KMS-11 (cell line): ENCODE data around the gene ROR1.

Experiments
- H2AFZ ChIP-seq: fragments of 200-600 bp; sonication (generic); 2 replicates; pipeline ENCODE4 v1.6.1; 2016; ENCODE audit warnings: antibody characterized with exemption, mixed run types, low read depth
- H3K27ac ChIP-seq: fragments of 200-600 bp; sonication (generic); 2 replicates; pipeline ENCODE4 v1.6.1; 2016; ENCODE audit warnings: mild to moderate bottlenecking, mixed run types
- H3K27me3 ChIP-seq: fragments of 200-600 bp; sonication (generic); 2 replicates; pipeline ENCODE4 v1.6.1; 2017; ENCODE audit warnings: mild to moderate bottlenecking, low read depth, mixed run types, moderate library complexity; ENCODE audit not compliant: insufficient read depth
- H3K36me3 ChIP-seq: fragments of 200-600 bp; sonication (generic); 2 replicates; pipeline ENCODE4 v1.6.1; 2017; ENCODE audit warnings: mild to moderate bottlenecking, mixed run types; ENCODE audit not compliant: insufficient read depth
- H3K4me1 ChIP-seq: fragments of 200-600 bp; sonication (generic); 2 replicates; pipeline ENCODE4 v1.6.1; 2016; ENCODE audit warnings: mild to moderate bottlenecking, low read depth, mixed run types; ENCODE audit not compliant: poor library complexity, severe bottlenecking
- H3K4me2 ChIP-seq: fragments of 200-600 bp; sonication (generic); 2 replicates; pipeline ENCODE4 v1.7.0; 2016; ENCODE audit warnings: mild to moderate bottlenecking, mixed run types
- H3K4me3 ChIP-seq: fragments of 200-600 bp; sonication (generic); IDR thresholded peaks from 2 replicates; pipeline ENCODE4 v1.6.1; 2017; ENCODE audit warnings: low read depth, low read length, mixed read lengths; ENCODE audit not compliant: insufficient read depth
- H3K79me2 ChIP-seq: fragments of 200-600 bp; sonication (generic); 2 replicates; pipeline ENCODE4 v1.6.1; 2016; ENCODE audit warnings: low read depth, mixed run types; ENCODE audit not compliant: insufficient read depth
- H3K9ac ChIP-seq: fragments of 200-600 bp; sonication (generic); 2 replicates; pipeline ENCODE4 v1.6.1; 2016; ENCODE audit warnings: mild to moderate bottlenecking, mixed run types
- H4K20me1 ChIP-seq: fragments of 200-600 bp; sonication (generic); 2 replicates; pipeline ENCODE4 v1.6.1; 2016; ENCODE audit warnings: mild to moderate bottlenecking, mixed run types; ENCODE audit not compliant: insufficient read depth
- CTCF ChIP-seq: fragments of 200-600 bp; sonication (generic); conservative IDR thresholded peaks from 2 replicates; pipeline ENCODE4 v1.6.1; 2017; ENCODE audit warnings: low read depth, mild to moderate bottlenecking, antibody characterized with exemption, low read length, moderate library complexity, mixed read lengths

The ROR1 gene

GRCh38 chr1:63854091-63854490 lies 80.3 kb downstream of the ROR1 start:
- Histone ChIP-seq H3K79me2 (no peaks in the 10 kb centered on the region), H2AFZ (no peak overlapping the region), H3K36me3 (no peaks in the 10 kb centered on the region), H3K9ac (no peak overlapping the region), H3K4me3 (no peak overlapping the region), H3K4me2 (no peak overlapping the region), H3K27ac (no peak overlapping the region), H3K4me1 (no peaks in the 10 kb centered on the region), H4K20me1 (no peaks in the 10 kb centered on the region), H3K27me3 (no peaks in the 10 kb centered on the region)
- TF ChIP-seq CTCF, result no peak

- Histone ChIP-seq H3K27me3 (no peaks in the 10 kb centered on the region), H3K36me3 (no peaks in the 10 kb centered on the region), H4K20me1 (no peaks in the 10 kb centered on the region), H2AFZ (no peak overlapping the region), H3K4me2 (no peak overlapping the region), H3K9ac (no peak overlapping the region), H3K4me3 (no peak overlapping the region), H3K79me2 (no peaks in the 10 kb centered on the region), H3K27ac (no peak overlapping the region), H3K4me1 (no peaks in the 10 kb centered on the region)
- TF ChIP-seq CTCF, result no peak
Measured at GRCh38 chr1:63855942-63856341, 82.1 kb downstream of the ROR1 start.

GRCh38 chr1:63856924-63857323 lies 83.1 kb downstream of the ROR1 start:
- no peaks in the 10 kb centered on the region for H3K36me3 ChIP-seq
- H3K9ac ChIP-seq, result no peak overlapping the region
- H3K27me3 ChIP-seq, result no peaks in the 10 kb centered on the region
- H3K4me1 ChIP-seq, result no peaks in the 10 kb centered on the region
- no peak for TF ChIP-seq CTCF
- H3K27ac ChIP-seq, result no peak overlapping the region
- no peak overlapping the region for H2AFZ ChIP-seq
- H4K20me1 ChIP-seq, result no peaks in the 10 kb centered on the region
- no peak overlapping the region for H3K4me3 ChIP-seq
- H3K4me2 ChIP-seq, result no peak overlapping the region
- H3K79me2 ChIP-seq, result no peaks in the 10 kb centered on the region

- Histone ChIP-seq H3K4me3 (no peak overlapping the region), H2AFZ (no peak overlapping the region), H3K4me2 (no peak overlapping the region), H3K27me3 (no peaks in the 10 kb centered on the region), H3K27ac (no peak overlapping the region), H3K36me3 (no peaks in the 10 kb centered on the region), H3K9ac (no peak overlapping the region), H4K20me1 (no peaks in the 10 kb centered on the region), H3K79me2 (no peaks in the 10 kb centered on the region), H3K4me1 (no peaks in the 10 kb centered on the region)
- no peak for TF ChIP-seq CTCF
Measured at GRCh38 chr1:63857478-63857877, 83.7 kb downstream of the ROR1 start.

- Histone ChIP-seq H3K27me3 (no peaks in the 10 kb centered on the region), H2AFZ (no peak overlapping the region), H3K27ac (no peak overlapping the region), H3K4me2 (no peak overlapping the region), H3K79me2 (no peaks in the 10 kb centered on the region), H3K4me1 (no peaks in the 10 kb centered on the region), H4K20me1 (no peaks in the 10 kb centered on the region), H3K9ac (no peak overlapping the region), H3K36me3 (no peaks in the 10 kb centered on the region), H3K4me3 (no peak overlapping the region)
- TF ChIP-seq CTCF, result no peak
Measured at GRCh38 chr1:63858153-63858552, 84.3 kb downstream of the ROR1 start.
